Vagina (tissue), 2 donors: ENCODE measurements around the gene TERT. TPM values are rescaled to one million over a fixed set of nuclear protein-coding genes. Genes with fewer than 3 reads are reported as not detected.
"Not testable (repeated sequence)": the region's sequence is repeated elsewhere in the genome, so short reads cannot be mapped to it uniquely, and the experiment has no call there.

Source experiments
- DNase-seq, 2 donors: peaks; one replicate each; pipeline ENCODE4 v3.0.0-alpha.2; 2017; ENCODE audit errors: extremely low spot score in 2 of 2
- H3K27ac ChIP-seq: fragments of 200-600 bp; sonication (generic); one replicate; pipeline ENCODE4 v1.5.1; 2019
- H3K27me3 ChIP-seq: fragments of 200-600 bp; sonication (generic); one replicate; pipeline ENCODE4 v1.5.1; 2019
- H3K36me3 ChIP-seq, 2 donors: fragments of 200-600 bp; sonication (generic); one replicate each; pipeline ENCODE4 v1.5.1; 2017 to 2019
- H3K4me1 ChIP-seq: fragments of 200-600 bp; sonication (generic); one replicate; pipeline ENCODE4 v1.5.1; 2019
- H3K4me3 ChIP-seq, 2 donors: fragments of 200-600 bp; sonication (generic); 1 replicate in 1 of 2; 2 replicates in 1 of 2; pipeline ENCODE4 v1.5.1; 2016 to 2019
- H3K9me3 ChIP-seq: fragments of 200-600 bp; sonication (generic); one replicate; pipeline ENCODE4 v1.5.1; 2019
- POLR2A ChIP-seq, 2 donors: fragments of 450-650 bp; IDR thresholded peaks; one replicate each; pipeline ENCODE4 v1.6.1; 2017; ENCODE audit warnings: antibody characterized with exemption in 2 of 2, mild to moderate bottlenecking in 2 of 2, moderate library complexity in 2 of 2
- POLR2AphosphoS5 ChIP-seq, 2 donors: sonication (generic); formaldehyde crosslinking; IDR thresholded peaks; one replicate each; pipeline ENCODE4 v1.9.0; 2017; ENCODE audit warnings: antibody characterized with exemption in 2 of 2, mild to moderate bottlenecking in 2 of 2, low read depth in 1 of 2; ENCODE audit not compliant: insufficient read depth in 1 of 2
- intact Hi-C: fragments of 100-400 bp; cut with DNase I; formaldehyde crosslinking; loops from one replicate; pipeline ENCODE4 v1.15.1; 2023
- total RNA-seq: library from RNA; depleted of rRNA; stranded (reverse); fragments of >200 nt; gene quantifications from one replicate; pipeline ENCODE4 v1.2.3, GENCODE V29; 2016
- TF ChIP-seq, protein P1 (sequence below), 3 experiments: fragments of 450-650 bp in 2 of 3; fragments of 200-600 bp in 1 of 3; sonication (generic) in 1 of 3; IDR thresholded peaks; one replicate each; pipeline ENCODE4 v1.5.1; 2017 to 2019; ENCODE audit warnings: antibody characterized with exemption in 3 of 3, mild to moderate bottlenecking in 2 of 3, moderate library complexity in 2 of 3

The TERT gene
- total RNA-seq, 1 donor from 2014 or later, result not detected

DNA sequence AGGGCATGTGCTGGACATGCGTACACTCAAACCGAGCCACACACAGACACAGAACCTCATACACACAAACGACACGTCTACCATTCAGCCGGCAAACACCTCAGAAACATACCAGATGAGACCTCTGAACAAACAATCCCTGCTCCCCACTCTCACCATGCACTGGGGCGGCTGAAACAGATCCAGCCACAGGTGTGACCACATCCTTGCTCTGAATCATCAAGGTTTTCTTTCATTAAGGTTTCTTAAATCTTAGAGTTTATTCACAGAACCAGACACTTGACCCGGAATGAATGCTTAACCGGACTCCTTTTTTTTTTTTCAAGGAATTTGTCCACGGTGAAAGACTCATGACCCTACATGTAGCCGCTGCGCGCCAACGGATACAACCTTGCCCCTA lies 26.2 kb downstream of the TERT start:
- Histone ChIP-seq H3K36me3 (no peaks in the 10 kb centered on the region), H3K9me3 (no peaks in the 10 kb centered on the region), H3K4me1 (no peaks in the 10 kb centered on the region), H3K27ac (no peak overlapping the region), H3K27me3 (no peaks in the 10 kb centered on the region), H3K4me3 (no peak overlapping the region)
- intact Hi-C loops, result no loop called here
- TF ChIP-seq POLR2A (IDR thresholded peaks at IDR 0.05) (no peak), POLR2AphosphoS5 (IDR thresholded peaks at IDR 0.05; ENCODE audit: insufficient read depth in 1 of 2, low read depth in 1 of 2) (no peak)
- TF ChIP-seq, protein P1, sequence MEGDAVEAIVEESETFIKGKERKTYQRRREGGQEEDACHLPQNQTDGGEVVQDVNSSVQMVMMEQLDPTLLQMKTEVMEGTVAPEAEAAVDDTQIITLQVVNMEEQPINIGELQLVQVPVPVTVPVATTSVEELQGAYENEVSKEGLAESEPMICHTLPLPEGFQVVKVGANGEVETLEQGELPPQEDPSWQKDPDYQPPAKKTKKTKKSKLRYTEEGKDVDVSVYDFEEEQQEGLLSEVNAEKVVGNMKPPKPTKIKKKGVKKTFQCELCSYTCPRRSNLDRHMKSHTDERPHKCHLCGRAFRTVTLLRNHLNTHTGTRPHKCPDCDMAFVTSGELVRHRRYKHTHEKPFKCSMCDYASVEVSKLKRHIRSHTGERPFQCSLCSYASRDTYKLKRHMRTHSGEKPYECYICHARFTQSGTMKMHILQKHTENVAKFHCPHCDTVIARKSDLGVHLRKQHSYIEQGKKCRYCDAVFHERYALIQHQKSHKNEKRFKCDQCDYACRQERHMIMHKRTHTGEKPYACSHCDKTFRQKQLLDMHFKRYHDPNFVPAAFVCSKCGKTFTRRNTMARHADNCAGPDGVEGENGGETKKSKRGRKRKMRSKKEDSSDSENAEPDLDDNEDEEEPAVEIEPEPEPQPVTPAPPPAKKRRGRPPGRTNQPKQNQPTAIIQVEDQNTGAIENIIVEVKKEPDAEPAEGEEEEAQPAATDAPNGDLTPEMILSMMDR (IDR thresholded peaks at IDR 0.05), result no peak
- DNase-seq, result no peak

DNA sequence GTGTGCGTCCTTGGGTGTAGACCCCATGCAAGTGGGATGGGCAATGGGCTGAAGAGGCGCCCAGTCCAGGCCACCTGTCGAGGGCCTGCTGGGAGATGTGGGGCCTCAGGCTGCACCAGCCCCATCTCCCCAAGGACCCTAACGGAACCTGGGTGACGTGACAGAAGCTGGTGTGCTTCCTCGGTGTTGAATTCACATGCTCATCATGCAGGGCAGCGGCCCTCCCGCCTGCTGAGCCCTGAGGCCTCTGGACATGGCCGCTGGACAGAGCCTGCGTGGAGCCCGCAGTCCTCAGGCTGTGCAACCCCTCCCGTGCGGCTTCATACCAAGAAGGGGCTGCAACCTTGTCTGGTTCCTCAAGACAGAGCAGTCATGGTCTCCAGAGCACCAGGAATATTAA lies 26.8 kb downstream of the TERT start:
- intact Hi-C loops, result no loop called here

DNA sequence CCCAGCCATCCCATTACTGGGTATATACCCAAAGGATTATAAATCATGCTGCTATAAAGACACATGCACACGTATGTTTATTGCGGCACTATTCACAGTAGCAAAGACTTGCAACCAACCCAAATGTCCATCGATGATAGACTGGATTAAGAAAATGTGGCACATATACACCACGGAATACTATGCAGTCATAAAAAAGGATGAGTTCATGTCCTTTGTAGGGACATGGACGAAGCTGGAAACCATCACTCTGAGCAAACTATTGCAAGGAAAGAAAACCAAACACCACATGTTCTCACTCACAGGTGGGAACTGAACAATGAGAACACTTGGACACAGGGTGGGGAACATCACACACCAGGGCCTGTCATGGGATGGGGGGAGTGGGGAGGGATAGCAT lies 27.4 kb downstream of the TERT start:
- H3K27me3 ChIP-seq, H3K9me3 ChIP-seq, H3K27ac ChIP-seq, DNase-seq, H3K36me3 ChIP-seq, H3K4me3 ChIP-seq, intact Hi-C loops, H3K4me1 ChIP-seq: not testable (repeated sequence)

More for the DNA sequence above, 26.8 kb downstream of the TERT start:
- DNase-seq, result no peak
- no peaks in the 10 kb centered on the region for H3K4me1 ChIP-seq
- H3K36me3 ChIP-seq, result no peaks in the 10 kb centered on the region
- TF ChIP-seq POLR2AphosphoS5 (IDR thresholded peaks at IDR 0.05; ENCODE audit: insufficient read depth in 1 of 2, low read depth in 1 of 2) (no peak), POLR2A (IDR thresholded peaks at IDR 0.05) (no peak)
- TF ChIP-seq, protein P1 (IDR thresholded peaks at IDR 0.05), result no peak
- H3K27ac ChIP-seq, result no peak overlapping the region
- no peaks in the 10 kb centered on the region for H3K9me3 ChIP-seq
- no peaks in the 10 kb centered on the region for H3K27me3 ChIP-seq
- no peak overlapping the region for H3K4me3 ChIP-seq

DNA sequence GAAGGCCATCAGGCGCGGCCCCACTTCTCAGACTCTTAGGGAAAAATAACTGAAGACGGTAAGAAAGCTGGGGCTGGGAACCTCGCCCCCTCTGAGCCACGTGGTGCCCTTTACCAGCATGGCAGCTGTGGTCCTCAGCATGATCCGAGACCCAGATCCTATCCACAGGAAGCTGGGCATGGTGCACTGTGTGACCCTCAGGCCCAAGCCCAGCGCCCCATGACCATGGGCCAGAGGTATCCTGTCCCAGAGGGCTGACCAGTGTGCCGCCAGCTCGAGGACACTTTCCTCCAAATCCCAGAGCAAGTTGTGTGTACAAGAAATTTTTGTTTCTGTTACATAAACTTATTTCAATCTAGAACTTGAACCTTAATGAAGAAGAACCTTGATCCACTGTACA lies 28.1 kb downstream of the TERT start:
- H3K9me3 ChIP-seq, result no peaks in the 10 kb centered on the region
- H3K27ac ChIP-seq, result no peak overlapping the region
- H3K36me3 ChIP-seq, result no peaks in the 10 kb centered on the region
- no peak for DNase-seq
- TF ChIP-seq, protein P1 (IDR thresholded peaks at IDR 0.05), result no peak
- TF ChIP-seq POLR2AphosphoS5 (IDR thresholded peaks at IDR 0.05; ENCODE audit: insufficient read depth in 1 of 2, low read depth in 1 of 2), result no peak
- TF ChIP-seq POLR2A (IDR thresholded peaks at IDR 0.05), result no peak
- intact Hi-C loops, result no loop called here
- H3K4me3 ChIP-seq, result no peak overlapping the region
- no peaks in the 10 kb centered on the region for H3K4me1 ChIP-seq
- no peaks in the 10 kb centered on the region for H3K27me3 ChIP-seq

DNA sequence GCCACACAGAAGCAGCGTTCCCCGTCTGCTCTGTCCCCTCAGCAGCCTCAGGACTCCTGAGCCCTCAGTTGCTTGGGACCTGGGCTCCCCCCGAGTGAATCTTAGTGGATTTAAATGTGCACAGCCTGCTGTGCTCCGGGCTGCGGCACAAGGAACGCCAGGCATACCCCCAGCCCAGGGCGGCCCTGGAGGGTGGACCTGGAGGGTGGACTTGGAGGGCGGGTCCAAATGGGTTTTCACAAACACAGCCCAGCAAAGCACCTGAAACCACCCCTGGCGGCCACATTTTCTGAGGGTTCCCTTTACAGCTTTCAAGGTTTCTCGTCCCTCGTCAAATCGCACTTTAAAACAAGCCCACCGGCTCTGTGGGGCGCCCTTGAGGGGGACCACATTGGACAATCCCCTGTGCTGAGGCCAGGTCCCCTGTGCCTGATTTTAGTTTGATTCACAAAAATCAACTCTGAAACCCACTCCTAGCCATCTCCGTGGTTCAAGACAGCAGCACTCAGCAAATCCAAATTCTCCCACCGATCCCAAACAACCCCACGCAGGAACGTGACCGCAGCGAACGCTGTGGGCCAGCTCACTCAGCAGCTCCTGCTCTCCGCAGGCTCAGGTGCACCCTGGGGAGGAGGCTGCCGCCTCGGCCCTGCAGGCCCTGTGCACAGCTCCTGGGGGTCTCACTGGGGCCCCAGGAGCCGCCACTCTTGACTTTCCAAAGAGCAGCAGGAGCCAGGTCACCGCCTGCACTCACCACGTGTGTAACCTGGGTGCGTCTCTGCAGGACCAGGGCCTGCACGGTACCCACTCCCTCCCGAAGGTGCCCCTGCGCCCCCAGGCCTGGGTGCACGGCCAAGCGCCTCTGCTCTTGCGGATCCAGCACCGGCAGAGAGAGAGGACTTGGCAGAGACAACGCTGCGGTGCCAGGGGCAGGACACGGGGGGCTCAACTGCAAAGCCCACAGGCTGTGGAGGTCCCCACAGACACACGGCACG lies 29.1 kb downstream of the TERT start:
- H3K36me3 ChIP-seq, result no peaks in the 10 kb centered on the region
- no peak overlapping the region for H3K4me3 ChIP-seq
- TF ChIP-seq POLR2AphosphoS5 (IDR thresholded peaks at IDR 0.05; ENCODE audit: insufficient read depth in 1 of 2, low read depth in 1 of 2) (no peak), POLR2A (IDR thresholded peaks at IDR 0.05) (no peak)
- TF ChIP-seq, protein P1 (IDR thresholded peaks at IDR 0.05), result no peak
- H3K4me1 ChIP-seq, result no peaks in the 10 kb centered on the region
- H3K27ac ChIP-seq, result no peak overlapping the region
- no peaks in the 10 kb centered on the region for H3K27me3 ChIP-seq
- no peaks in the 10 kb centered on the region for H3K9me3 ChIP-seq
- intact Hi-C loops, result no loop called here
- no peak for DNase-seq
